HG03520 (cell line): ENCODE results near the gene AMPD2.
"Not testable (repeated sequence)": the region's sequence is repeated elsewhere in the genome, so short reads cannot be mapped to it uniquely, and the experiment has no call there.

Source experiments
- ATAC-seq: cut with Tn5 transposase; IDR thresholded peaks from one replicate; pipeline ENCODE4 v1.9.1; 2021; ENCODE audit warnings: mild to moderate bottlenecking, moderate library complexity; ENCODE audit not compliant: unreplicated experiment

The AMPD2 gene

DNA sequence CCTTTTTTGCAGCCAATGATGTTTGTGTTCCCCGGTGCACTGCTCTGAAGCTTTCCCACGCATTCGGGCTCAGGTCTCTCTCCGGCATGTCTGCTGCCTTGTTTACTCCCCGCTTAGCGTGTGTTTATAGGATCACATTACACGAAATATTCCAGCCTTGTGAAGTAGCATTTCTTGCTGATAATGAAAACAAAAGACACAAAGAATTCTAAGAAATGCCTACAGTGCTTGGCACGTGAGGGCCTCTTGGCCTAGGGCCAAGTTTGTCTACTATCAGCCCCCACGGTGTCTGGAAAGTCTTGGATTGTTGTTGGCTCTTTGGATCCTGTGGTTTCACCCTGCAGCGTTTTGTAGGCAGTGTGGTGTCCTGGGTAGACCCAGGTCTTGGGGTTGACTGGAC, 25.0 kb downstream of the AMPD2 start:
- no peak for ATAC-seq

DNA sequence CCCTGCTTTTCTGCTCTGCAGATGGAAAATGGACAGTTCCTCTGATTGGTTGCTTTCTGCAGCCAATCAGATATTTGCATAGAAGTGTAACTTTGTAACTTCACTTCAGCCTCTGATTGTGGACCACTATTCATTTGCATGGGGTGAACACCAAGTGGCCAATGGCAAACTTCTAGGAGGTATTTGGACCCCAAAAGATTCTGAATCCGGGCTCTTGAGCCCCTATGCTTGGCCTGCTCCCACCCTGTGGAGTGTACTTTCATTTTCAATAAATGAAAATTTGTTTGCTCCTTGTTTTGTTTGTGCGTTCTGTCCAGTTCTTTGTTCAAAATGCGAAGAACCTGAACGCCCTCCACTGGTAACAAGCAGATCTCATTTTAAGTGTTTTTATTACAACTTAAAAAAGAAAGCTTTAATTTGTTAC, 29.9 kb downstream of the AMPD2 start:
- no peak for ATAC-seq

DNA sequence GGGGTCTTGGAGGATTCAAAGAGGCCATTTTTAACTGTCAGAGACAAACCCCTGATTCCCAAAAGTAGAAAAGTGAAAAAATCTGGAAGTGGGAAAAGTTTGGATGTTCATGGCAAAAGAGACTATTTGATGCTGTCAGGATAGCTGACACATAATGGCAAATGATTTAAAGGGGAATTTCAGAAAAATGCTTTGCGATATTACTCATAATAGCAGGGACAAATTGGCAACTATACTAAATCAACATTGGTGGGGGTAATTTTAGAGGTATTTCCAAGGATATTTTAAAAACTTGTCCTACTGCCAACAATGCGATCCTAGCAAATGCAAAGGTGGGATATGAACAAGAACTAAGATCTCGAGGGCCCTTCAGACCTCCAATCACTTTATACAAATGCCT, 31.0 kb downstream of the AMPD2 start:
- ATAC-seq: no peak

DNA sequence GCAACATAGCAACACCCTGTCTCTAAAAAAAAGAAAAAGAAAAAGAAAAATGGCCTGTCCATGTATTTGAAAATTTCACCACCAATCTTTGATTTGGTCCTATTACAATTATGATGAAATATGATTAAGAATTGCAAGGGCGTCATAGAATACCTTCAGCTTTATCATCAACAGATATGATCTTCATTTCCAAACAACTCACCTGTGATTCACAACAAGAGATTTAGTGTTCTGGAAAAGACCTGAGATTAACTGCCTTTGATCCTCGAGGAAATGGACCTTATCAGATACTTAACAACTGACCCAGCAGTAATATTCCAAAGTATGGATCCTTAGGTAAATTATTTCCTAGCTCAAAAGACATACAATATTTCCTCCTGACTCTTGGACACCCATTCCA, 32.8 kb downstream of the AMPD2 start:
- ATAC-seq: no peak

DNA sequence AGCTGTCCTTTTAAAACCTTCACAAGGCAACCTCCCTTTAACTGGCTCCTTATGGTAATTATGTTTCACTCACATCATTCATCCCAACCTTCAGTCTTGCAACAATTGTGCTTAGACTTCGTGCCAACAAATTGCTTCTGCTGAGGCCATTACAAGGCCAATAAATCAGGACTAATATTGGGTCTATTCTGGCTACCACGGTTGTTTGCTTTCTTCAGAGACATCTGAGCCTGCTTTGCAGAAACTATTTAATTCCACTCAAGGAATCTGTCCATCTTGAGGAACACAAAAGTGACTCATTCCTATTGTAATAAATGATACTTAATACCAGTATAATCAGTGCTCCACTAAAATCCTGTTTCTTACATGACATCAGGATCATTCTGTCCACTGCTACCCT, 33.7 kb downstream of the AMPD2 start:
- ATAC-seq: no peak

DNA sequence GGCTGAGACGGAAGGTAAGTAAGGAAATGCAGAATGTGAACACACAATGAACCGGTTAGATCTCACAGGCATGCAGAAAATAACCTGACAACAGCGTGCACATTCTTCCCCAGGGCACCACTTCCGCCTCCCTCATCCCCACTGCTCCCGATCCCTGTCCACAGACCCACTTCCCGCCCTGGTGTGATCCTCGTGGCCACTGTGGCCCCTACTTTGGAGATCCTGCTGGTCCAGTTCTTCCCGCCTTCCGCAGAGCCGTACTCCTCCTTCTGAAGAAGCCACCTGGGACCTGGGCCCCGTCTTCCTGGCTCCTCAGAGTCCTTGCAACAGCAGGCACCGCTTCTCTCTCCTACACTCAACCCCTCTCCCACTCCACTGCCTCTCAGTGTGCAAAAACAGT, 34.9 kb downstream of the AMPD2 start:
- no peak for ATAC-seq

DNA sequence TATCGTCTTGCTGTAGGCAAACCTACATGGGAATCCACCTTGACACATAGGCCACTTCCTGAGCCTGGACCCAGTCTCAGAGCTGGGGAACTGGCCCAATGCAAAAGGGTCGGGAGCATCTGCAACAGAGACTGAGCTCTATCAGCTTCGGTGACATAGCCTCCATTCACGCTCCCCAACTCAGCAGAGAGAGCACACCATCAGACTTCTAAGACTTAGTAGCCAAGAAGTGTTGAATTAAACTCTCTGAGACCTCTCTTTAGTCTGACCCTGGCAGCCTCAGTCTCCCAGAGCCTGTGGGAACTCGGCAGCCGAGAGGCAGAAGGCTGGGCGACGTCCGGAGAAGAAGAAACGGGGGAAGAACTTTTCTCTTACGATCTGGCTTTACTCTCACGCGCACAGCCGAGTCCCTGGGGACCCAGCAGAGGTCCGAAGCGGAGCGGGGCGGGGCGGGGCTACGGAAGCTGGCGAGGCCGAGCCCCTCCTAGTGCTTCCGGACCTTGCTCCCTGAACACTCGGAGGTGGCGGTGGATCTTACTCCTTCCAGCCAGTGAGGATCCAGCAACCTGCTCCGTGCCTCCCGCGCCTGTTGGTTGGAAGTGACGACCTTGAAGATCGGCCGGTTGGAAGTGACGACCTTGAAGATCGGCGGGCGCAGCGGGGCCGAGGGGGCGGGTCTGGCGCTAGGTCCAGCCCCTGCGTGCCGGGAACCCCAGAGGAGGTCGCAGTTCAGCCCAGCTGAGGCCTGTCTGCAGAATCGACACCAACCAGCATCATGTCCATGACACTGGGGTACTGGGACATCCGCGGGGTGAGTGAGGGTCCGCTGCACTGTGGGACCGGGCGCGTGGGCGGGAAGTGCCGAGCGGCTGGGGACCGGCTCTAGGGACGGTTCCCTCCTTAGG, 36.2 kb downstream of the AMPD2 start, which contains the start of gene GSTM4:
Gene GSTM4, plus strand, starts transcription at position 485 of the 905 bp plus-strand sequence. Its CDS starts 291 bp downstream, at position 776.
- peak; percentile 82 for ATAC-seq

DNA sequence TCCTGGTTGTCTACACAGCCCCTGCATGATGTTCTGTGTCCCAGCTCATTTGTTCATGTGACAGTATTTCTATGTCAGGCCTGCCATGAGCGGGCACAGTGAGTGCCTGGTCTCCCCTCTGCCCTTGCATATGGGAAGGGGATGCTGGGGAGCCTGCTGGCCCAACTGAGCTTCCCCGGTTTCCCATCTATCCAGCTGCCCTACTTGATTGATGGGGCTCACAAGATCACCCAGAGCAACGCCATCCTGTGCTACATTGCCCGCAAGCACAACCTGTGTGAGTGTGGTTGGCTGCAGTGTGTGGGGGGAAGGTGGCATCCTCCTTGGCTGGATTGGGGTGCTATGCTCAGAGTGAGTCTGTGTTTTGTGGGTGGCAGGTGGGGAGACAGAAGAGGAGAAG, 37.8 kb downstream of the AMPD2 start:
- no peak for ATAC-seq

DNA sequence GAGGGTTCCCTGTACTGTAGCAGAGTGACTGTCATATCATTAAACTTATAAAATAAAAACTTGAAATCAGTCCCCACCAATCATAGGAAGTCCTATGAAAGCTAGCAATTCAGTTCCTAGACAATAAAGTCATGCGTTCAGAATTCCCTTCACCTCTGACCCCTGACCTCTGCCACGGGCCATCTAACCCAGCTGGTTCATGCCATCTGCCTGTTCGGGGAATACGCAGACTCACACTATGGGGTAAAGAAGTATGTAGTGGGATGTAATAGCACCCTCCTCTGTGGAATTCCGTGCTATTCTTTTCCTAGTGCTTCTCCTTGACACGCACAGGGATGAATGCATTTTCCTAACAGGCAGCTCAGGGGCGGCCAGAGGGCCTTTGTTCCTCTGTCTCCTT, 38.3 kb downstream of the AMPD2 start:
- no peak for ATAC-seq

DNA sequence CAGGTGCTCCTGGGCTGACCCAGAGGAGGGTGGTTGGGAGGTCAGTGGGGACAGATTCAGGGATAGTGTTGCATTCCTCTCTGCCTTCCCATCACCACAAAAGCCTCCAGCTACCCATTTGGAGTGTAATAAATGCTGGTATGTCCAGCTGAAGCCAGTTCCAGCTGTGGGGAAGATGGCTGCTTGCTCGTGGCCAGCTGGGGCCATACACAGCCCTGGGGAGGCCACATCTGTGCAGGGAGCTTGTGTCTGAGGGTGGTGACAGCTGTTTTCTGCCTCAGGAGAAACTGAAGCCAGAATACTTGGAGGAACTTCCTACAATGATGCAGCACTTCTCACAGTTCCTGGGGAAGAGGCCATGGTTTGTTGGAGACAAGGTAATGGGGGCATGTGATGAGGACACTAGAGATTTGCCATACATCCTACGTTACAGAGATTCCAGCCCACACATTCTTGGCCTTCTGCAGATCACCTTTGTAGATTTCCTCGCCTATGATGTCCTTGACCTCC, 39.0 kb downstream of the AMPD2 start:
- no peak for ATAC-seq

DNA sequence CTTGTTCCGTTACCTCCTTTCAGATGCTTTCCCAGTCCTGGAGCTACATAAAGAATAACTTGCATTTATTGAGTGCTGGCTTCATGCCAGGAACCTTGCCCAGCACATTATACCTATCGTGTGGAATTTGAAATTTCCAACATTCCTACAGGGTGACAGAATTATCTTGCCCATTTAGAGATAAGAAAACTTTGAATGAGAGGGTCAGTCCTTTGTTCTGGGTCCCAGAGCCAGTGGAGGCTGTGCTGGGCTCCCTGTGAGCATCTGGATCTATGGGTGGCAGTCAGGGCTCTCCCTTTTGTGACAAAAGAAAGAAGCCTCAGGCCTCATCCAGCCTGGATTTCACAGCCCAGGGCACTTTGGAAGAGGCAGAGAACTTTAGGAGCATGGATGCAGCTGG, 39.5 kb downstream of the AMPD2 start:
- no peak for ATAC-seq

DNA sequence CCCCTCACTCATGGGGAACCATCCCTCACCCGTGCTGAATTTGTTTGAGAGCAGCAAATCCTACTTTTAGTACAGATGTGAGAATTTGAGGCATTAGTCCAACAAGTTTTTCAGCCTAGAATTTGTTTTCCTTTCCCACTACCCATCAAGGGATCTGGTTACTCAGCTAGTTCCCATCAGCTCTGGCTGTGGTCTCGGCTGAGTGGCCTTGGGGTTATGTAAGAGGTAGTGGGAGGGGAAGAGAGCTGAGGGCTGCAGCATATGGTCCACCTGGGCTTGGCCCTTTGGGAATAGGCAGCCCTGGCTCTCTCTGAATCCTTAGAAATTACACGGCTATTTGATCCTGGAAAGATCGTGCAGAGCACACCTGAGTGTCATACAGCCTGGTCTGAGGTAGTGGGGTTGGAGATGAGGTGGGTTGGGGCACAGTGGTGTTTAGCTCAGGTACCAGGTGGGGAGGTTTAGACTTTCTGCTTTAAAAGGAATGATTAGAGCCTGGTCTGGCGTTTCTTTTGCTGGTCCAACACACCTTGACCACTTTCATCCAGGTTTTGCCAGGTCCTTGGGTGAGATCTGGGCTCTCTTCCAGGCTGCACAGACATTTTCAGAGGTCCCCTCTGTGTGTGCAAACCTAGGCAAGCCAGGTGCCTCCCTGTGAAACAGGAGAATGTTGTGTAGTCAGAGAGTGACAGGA, 40.5 kb downstream of the AMPD2 start:
- no peak for ATAC-seq

DNA sequence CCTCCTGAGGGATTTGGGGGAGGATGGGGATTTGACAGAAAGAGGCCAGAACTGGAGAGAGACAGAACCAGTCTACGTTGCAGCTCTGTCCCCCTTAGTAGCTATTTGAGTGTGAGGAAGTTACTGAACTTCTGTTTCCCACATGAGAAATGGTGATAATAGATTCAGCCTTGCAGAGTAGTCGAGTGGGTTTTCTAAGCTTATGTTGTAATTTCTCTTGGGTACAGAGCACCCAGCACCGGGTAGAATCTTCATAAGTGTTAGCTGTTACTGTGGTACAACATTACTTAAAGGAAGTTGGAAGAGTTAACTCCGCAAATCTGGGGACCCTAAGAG, 41.0 kb downstream of the AMPD2 start:
- ATAC-seq: not testable (repeated sequence)

DNA sequence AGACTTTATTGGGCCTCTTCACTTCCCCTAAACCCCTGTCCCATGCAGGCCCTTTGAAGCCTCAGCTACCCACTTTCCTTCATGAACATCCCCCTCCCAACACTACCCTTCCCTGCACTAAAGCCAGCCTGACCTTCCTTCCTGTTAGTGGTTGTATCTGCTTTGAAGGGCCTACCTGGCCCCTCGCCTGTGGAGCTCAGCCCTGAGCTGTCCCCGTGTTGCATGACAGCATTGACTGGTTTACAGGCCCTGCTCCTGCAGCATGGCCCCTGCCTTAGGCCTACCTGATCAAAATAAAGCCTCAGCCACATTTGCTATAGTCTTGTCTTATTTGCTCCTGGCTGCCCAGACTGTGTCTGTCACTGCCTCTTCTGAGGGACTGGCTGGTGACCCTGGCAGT, 41.8 kb downstream of the AMPD2 start:
- ATAC-seq: no peak

DNA sequence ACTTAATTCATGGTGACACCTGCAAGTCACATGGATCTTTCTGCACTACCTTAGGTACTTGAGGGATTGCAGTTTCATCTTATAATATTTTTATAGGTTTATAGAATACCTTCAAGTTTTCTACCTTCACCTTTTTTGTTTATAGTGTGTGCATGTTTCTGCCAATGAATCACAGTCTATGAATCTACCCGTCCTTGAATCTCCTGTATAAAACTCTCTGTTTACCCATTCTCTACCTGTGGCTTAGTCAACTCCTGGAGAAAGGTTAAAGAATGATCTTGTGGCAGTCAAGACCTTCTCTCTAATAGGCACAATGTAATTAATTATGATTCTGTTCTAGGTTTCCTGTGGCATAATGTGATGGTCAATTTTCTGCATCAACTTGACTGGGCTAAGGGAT, 45.0 kb downstream of the AMPD2 start:
- no peak for ATAC-seq

DNA sequence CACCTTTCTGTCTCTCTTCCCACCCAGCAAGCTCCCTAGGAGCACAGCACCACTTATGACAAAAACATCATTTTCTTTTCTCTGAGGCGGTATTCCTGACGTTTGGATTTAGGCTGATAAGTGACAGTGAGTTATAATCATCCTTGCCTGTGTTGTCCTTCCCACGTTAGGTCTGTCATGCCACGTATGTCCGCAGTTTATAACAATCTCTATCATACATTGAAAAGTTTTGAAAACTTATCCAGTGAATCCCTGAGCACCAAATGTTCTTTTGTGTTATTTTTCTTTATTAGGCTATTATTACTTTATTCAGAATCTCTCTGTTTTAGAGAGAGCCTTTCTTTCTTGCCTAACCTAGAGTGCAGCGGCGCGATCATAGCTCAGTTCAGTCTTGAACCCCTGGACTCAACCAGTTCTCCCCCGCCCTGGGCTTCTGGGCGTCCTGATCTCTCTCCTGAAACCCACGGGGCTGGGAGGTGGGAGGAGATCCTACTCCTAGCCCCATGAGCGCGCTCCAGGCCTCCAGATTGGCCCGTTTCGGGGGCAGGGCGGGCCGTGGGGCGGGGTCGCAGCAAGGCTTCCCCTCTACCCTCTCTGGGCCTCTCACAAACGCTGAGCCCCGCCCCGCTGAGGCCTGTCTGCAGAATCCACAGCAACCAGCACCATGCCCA, 48.0 kb downstream of the AMPD2 start, which contains the start of gene GSTM2:
Gene GSTM2, plus strand, starts transcription at position 606 of the 671 bp plus-strand sequence. Its CDS starts 59 bp downstream, at position 665.
- ATAC-seq: peak; percentile 66

DNA sequence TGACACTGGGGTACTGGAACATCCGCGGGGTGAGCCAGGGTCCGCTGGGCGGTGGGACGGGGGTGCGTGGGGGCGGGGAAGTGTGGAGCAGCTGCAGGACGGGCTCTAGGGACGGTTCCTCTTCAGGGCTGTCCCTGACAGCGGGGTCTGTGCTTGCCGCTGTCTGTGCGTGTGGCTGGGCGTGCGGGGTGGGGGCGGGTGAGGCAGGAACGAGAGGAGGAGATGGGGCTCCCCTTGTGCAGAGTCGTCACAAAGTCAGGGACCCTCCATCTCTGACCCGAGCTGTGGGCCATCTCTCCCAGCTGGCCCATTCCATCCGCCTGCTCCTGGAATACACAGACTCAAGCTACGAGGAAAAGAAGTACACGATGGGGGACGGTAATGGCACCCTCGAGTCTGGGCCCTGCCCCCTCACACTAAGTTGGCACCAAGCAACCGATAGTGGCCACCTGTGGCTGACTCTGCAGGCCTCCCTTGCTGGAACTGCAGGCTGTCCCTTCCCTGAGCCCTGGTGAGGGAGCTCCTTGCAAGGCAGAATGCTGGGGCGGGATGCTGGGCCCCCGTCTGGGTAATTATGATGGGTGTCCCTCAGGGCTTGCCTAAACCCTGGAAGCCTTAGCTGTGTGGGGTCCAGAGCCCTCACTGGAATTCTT, 48.6 kb downstream of the AMPD2 start:
- ATAC-seq: no peak

DNA sequence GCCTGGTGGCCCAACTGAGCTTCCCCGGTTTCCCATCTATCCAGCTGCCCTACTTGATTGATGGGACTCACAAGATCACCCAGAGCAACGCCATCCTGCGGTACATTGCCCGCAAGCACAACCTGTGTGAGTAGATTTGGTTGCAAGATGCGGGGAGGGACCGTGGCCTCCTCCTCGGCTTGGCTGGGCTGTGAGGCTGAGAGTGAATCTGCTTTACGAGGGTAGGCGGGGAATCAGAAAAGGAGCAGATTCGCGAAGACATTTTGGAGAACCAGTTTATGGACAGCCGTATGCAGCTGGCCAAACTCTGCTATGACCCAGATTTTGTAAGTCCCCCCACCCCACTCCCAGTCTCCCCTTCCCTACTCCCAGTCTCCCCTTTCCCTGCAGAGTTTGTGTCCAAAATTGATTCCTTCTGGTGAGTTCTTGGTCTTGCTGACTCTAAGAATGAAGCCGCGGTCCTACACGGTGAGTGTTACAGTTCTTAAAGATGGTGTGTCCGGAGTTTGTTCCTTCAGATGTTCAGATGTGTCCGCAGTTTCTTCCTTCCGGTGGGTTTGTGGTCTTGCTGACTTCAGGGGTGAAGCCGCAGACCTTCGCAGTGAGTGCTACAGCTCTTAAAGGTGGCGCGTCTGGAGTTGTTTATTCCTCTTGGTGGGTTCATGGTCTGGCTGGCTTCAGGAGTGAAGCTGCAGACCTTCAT, 49.8 kb downstream of the AMPD2 start:
- ATAC-seq: no peak

DNA sequence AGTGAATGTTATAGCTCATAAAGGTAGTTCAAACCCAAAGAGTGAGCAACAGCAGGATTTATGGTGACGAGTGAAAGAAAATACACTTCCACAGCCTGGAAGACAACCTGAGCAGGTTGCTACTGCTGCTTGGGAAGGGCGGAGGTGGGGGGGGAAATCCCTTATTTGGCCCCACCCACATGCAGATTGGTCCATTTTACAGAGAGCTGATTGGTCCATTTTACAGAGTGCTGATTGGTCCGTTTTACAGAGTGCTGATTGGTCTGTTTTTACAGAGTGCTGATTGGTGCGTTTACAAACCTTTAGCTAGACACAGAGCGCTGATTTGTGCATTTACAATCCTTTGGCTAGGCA, 50.3 kb downstream of the AMPD2 start:
- ATAC-seq: not testable (repeated sequence)

DNA sequence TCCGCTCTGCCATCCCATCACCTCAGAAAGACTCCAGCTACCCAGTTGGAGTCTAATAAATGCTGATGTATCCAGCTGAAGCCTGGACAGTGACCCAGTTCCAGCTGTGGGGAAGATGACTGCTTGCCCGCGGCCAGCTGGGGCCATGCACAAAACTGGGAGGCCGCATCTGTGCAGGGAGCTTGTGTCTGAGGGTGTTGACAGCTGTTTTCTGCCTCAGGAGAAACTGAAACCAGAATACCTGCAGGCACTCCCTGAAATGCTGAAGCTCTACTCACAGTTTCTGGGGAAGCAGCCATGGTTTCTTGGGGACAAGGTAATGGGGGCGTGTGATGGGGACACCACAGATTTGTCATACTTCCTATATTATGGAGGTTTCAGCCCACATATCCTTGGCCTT, 51.4 kb downstream of the AMPD2 start:
- ATAC-seq: no peak
